NCI-H2081 (cell line): ENCODE results near the gene EIF2D.
"Not testable (repeated sequence)": the region's sequence is repeated elsewhere in the genome, so short reads cannot be mapped to it uniquely, and the experiment has no call there.

ENCODE experiments used
- DNase-seq, 2 experiments: peaks; one replicate each; lab custom pipeline; 2025; lab: John Stamatoyannopoulos, UW

The EIF2D gene

DNA sequence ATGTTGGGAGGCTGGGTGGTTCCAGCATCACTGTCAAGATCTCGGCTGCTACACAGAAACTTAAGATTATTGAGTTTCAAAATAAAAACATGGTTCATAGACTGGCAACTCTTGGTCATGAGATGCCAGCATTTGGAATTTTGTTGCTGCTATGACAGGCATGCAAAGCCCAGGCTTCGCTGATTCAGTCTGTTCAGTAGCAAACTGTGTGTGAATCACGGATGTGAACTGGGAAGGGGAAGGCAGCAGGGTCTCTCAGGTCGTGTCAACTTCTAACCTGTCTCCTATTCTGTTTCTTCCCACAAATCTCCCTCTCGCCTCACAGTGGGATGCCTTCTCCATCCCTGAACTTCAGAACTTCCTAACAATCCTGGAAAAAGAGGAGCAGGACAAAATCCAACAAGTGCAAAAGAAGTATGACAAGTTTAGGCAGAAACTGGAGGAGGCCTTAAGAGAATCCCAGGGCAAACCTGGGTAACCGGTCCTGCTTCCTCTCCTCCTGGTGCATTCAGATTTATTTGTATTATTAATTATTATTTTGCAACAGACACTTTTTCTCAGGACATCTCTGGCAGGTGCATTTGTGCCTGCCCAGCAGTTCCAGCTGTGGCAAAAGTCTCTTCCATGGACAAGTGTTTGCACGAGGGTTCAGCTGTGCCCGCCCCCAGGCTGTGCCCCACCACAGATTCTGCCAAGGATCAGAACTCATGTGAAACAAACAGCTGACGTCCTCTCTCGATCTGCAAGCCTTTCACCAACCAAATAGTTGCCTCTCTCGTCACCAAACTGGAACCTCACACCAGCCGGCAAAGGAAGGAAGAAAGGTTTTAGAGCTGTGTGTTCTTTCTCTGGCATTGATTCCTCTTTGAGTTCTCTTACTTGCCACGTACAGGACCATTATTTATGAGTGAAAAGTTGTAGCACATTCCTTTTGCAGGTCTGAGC, 25.5 kb downstream of the EIF2D start:
- no peak for DNase-seq

GRCh38 chr1:206584683-206585082, 27.6 kb downstream of the EIF2D start:
- DNase-seq = no peak

DNA sequence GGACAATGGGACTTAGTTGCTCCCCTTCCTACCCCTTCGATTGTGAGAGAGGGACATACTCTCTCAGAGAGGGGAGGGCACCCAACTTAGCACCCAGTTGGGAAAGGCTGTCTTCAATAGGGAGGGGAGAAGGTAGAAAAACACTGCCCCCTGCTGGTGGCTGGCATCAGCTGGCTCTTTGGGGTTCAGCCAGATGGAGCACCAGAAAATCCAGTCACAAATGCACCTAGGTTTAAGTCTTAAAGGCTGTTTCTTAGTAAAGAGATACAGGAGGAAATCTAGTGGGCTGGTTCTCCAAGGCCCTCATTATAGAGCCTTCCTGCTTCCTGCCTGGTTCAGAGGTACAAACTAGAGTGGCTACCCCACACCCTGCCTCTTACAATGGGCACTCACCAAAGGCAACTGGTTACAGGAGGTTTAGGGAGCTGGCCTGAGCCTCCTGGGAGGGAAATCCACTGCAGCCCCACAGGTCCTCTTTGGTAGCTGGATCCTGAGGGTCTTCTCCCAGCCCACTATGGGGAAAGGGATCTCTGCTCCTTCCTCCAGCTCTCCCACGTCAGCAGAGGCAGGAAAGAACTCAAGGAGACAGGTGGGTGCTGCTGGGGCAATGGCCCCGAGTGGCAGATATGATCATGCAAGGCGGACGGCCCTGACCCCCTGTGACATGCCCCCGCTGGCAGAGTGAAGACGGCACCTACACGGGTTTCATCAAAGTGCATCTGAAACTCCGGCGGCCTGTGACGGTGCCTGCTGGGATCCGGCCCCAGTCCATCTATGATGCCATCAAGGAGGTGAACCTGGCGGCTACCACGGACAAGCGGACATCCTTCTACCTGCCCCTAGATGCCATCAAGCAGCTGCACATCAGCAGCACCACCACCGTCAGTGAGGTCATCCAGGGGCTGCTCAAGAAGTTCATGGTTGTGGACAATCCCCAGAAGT, 28.3 kb downstream of the EIF2D start:
- DNase-seq = peak; percentile 56 to 61

DNA sequence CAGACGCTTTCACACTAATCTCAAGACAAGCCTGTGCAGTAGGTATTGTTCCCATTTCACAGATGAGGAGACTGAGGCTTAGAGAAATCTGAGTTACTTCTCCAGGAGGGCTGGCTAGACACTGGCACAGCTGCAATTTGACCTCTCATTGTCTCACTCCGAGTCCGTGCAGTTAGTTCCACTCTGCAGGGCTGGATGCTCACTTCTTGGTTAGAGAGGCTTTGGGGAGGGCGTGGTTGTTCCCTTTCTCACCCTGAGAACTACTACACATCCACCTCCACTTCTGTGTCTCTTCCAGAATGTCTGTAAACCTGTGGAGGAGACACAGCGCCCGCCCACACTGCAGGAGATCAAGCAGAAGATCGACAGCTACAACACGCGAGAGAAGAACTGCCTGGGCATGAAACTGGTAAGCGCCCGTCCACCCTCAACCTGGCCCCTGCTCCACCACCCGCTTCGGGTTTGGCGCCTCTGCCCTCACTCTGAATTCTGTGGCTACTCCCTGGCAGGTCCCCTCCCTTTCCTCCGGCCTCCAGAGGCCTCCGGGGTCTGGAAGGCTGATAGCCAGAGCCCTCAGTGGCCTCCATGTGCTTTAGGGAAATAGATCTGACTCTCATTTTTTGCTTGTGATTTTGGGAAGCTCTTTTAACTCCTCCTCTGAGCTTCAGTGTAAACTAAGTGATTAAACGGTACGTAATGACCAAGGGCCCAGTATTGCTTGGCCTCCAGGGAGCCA, 29.1 kb downstream of the EIF2D start:
- DNase-seq = no peak

GRCh38 chr1:206582537-206582936, 29.7 kb downstream of the EIF2D start:
- no peak for DNase-seq

GRCh38 chr1:206581571-206581981, 30.7 kb downstream of the EIF2D start:
- DNase-seq = peak in 1 of 2 experiments; percentile 20

DNA sequence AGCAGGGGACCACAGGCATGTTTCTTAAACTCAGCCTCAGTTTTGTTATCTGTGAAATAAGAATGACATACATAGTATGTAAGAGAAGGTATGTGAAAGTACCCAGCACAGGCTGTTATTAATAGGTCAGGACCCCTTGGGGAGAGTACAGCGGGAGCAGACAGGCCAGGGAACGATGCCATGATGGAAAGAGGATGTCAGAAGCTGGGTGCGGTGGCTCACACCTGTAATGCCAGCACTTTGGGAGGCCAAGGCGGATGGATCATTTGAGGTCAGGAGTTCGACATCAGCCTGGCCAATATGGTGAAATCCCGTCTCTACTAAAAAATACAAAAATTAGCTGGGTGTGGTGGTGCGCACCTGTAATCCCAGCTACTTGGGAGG, 31.2 kb downstream of the EIF2D start:
- not testable (repeated sequence) for DNase-seq

DNA sequence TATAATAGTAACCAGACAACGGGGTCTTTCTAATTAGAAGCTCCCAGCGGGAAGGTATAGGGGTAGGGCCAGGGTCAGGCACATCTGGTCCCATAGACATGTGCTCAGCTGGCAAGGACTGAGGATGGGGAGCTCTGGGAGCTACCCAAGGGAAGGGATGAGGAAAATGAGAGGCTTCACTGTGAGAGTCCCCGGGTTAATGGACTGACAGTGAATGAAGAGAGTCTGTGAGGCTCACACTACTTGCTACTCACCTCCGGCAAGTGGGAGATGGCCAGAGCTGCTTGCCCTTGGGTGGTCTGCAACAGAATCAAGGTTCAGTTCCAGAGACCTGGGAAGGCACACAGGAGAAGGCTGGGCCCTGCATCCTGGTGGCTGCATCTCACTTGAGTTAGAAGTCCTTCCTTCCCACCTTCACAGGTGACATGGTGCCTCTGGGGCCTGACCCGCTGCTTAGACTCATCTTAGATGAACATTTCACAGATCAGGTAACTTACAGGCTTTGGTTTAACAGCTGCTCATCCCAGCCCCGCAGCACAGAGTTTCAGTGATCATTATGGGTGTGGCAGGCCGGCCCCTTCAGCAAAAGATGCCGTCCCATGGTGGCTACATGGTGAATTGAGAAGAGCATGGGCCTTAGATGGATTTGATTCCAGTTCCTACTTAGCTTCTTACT, 31.7 kb downstream of the EIF2D start:
- DNase-seq = no peak

DNA sequence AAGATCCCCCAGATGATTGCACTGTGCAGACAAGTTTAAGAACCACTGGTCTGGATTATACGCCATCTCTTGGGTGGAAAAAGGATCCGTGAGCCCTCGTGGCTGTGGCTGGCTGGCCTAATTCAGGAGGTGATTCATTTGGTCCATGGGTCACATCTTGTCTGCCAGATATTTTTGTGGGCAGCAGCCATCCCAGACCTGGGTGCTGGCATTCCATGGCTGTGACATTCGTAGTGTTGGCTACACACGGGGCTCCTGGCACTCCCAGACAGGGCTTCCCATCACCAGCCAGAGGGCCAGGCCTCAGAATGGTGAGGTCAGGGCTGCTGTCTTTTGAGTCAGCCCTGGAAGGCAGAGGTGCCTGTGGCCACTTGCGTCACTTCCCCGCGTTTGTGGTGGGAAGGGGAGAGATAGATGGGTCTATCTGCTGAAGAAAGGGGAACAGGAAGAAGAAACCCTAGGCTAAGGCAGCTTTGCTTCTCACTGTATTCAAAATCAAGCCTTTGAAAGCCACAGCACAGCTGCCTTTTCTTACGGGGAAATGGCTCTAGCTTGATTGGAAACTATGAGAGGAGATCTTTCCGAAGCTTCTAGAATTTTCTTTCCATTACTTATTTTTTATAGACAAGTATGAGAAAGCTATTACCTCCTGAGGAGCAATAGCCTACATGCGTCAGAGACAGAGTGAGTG, 32.4 kb downstream of the EIF2D start:
- DNase-seq = no peak

DNA sequence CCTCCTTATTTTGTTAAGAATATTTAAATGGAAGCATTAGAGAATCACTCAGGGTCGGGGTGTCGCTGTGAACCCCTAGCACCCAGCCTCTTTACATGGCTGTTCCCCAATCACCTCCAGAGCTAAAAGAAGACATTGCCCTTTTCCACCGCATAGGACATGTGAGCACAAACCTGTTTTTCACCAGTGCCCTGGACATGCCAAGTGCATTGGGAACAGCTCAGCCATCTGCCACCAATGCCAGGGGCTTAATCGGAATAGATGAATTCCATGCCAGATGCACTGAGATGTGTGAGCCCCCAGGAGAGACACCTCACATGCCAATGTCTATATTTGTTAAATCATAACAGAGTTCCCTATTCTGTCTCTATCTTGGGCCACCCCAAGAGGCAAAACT, 33.3 kb downstream of the EIF2D start:
- no peak for DNase-seq

GRCh38 chr1:206578068-206578977, 33.9 kb downstream of the EIF2D start:
- DNase-seq = no peak

GRCh38 chr1:206577626-206578025, 34.6 kb downstream of the EIF2D start:
- no peak for DNase-seq

DNA sequence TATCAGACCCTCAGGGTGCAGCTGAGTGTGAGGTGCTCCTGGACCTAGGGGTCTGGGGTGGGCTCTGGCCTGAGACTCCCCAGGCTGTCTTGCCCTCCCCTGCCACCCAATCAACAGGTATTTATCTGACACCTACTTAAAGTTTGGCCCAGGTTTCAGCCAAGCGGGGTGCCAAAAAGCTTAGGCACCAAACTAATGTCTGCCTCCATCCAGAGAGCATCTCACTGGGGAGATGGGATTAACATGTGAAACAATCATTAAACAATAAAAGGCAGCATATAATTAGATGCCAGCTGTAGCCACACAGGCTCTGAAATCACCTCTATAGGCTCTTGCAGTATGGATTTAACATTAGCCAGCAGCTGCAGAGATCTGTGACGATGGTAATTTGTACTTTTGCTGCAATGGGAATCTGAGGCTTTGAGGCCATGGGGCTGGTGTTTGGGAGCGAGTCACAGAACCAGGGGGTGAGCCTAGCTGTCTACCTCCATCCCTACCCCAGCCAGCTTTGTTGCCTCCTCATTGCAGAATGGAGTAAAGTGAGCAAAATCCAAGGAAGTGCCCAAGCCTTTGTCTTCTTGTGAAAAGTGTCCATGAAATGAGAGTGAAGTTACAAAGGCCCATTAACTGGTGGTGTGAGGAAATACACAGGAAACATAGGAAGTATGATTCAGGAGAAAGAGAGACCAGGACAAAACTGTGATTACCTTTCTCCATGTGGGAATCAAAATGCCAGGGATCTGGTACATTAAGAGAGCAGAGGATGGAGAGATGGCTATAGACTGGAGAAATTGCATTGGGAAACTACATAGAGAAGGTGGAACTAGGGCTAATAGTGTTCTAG, 36.1 kb downstream of the EIF2D start:
- DNase-seq = peak; percentile 86 to 97

DNA sequence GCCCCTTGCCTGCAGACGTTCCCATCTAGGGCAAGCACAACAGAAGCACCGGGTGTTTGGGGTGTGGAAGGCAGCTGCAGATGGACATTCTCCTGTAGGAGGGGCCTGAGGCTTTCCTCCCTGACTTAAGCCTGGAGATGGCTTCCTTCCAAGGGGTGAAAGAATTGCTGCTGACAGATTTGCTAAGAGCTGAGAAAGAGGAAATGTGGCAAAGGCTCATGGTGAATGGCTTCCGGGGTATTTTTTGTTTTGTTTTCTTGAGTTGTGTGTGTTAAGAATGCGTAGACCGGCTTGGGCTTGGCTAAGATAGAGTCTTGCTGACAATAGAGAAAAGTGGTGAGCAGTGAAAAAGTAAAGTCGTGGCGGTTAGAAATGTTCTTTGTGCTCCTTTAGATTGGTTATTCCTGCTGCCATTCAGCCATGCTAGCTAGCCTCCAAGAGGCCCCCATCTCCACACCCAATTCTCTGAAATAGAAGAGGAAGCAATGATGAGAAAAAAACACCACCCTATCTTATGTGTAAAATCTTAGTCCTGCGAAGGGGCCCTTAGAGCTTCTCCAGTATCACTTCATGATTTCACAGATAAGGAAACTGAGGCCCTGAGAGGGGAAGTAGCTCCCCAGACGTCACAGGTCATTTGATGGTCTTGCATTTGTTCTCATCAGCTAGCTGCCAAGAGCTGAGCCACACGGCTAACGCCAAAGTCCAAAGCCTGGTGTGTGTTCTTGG, 36.9 kb downstream of the EIF2D start:
- DNase-seq = peak; percentile 25 to 47

DNA sequence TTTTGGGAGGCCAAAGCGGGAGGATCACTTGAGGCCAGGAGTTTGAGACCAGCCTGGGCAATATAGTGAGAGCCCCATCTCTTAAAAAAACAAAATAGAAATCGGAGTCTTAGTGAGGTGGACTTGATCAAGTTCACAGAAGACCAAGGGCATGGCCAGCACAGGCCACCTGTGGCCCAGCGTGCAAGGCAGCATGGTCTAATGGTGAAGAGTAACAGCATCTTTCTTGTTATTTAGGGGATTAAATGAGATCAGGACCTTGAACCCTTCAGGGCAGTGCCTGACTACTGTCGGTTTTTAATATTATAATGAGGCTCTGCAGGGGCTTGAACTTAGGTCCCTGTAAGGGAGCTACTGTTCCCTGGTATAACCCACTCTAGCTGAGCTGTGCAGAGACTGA, 38.5 kb downstream of the EIF2D start:
- no peak for DNase-seq

DNA sequence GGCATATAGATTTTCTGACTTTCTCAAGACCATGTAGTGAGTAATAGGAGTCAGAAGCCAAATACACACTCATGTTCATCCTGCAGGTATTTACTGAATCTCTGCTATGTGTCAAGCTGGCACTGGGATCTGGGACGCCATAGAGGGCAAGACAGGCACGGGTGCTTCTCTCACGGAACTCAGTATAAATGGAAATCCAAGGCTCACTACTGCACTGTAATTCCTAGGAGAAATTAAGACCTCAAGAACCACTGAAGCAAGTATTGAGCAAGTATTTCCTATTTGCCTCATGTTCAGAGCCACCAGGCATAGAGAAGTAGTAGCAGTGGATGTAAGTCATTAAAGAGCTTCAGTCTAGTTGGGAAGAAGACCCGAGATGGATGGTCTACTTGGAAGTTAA, 38.9 kb downstream of the EIF2D start:
- DNase-seq = no peak

GRCh38 chr1:206572835-206573234, 39.4 kb downstream of the EIF2D start:
- no peak for DNase-seq

DNA sequence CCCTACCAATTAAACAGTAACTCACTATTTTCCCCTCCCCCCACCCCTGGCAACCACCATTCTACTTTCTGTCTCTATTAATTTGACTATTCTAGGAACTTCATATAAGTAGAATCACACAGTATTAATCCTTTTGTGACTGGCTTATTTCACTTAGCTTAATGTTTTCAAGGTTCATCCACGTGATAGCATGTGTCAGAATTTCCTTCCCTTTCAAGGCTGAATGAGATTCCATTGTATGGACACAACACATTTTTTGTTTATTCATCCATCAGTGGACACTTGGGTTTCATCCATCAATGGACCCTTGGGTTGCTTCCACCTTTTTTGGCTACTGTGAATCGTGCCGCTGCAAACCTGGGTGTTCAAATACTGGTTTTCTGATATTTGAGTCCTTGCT, 41.7 kb downstream of the EIF2D start:
- DNase-seq = no peak
